T1000 (cell line): ENCODE data around the gene ROPN1L.
"Not testable (repeated sequence)": the region's sequence is repeated elsewhere in the genome, so short reads cannot be mapped to it uniquely, and the experiment has no call there.

Experiments
- DNase-seq: peaks from one replicate; lab custom pipeline; 2025; ENCODE audit warnings: mixed read lengths; lab: John Stamatoyannopoulos, UW

Gene ROPN1L

DNA sequence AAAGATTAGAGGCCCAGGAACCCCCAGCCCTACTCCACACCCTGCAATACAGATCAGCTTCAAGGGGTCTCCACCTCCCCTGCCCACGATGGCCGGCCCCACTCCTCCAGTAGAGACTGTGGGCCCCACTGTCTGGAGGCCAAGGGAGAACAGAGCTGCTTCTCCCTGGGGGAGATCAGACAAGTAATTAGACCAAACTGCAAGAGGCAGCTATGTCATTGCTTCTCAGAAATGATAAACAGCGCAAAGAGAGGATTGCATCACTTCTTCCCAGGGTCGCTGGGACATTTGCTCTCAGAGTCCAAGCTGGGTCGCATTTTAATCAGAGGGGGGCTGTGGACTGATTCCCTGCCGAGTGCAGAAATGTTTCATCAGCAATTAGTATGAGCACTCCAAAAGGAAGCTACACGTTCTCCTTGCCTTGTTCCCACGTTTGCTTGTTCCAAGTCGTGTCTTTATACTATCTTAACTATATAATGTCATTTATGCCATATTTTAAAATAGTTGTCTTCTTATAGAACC lies 59.9 kb downstream of the ROPN1L start:
- no peak for DNase-seq

DNA sequence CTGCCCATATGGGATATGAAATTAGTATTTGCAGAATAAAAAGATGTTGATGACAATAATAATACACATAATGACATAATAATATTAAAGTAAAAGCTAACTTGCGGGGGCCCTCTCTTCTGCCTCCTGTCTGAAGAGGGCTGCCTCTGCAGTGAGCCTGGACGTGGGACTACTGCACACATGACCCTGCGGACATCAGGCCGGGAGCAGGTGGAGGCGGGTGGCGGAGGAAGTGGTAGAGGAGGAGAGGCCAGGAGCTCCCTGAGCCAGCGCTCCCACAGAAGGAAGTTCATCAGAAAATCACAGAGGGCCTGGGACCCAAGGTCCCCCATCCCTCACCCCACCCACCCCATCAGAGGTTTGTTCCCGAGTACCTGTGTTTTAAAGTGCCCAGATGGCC lies 60.5 kb downstream of the ROPN1L start:
- DNase-seq = no peak

DNA sequence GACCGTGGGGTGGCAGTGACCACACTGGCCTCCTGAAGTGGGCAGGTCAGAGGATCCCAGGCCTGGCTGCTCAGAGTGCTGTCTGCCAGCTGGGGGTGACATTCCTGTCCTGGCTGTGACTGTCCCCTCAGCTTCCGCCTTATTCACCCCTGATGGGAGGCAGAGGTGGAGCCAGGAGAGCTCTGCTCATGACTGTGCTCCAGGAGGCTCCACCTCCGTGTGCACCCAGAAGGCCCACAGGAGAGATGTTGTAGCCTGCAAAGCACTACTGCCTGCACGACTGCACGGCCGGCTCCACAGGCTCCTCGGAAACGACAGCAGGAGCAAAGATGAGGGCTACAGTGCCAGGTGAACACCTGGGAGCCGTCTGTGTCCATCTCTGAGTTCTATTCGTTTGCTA lies 60.9 kb downstream of the ROPN1L start:
- no peak for DNase-seq

DNA sequence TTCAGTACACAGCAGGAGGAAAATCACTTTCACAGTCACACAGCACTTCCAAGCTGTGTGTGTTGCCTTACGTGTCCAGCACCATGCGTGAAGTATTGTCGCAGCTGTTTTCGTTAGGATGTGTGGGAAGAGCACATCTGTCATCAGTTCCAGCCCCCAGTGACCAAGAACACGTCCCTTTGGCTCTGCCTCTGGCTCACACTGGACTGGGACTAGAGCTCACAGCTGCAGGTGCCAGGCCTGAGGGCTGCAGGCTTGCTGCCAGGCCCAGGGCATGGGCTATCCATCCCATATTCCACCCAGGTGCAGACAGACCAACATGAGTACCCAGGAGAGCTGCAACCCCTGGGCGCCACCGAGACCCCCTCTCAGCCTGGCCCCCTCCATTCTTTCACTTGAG lies 61.6 kb downstream of the ROPN1L start:
- DNase-seq = no peak

DNA sequence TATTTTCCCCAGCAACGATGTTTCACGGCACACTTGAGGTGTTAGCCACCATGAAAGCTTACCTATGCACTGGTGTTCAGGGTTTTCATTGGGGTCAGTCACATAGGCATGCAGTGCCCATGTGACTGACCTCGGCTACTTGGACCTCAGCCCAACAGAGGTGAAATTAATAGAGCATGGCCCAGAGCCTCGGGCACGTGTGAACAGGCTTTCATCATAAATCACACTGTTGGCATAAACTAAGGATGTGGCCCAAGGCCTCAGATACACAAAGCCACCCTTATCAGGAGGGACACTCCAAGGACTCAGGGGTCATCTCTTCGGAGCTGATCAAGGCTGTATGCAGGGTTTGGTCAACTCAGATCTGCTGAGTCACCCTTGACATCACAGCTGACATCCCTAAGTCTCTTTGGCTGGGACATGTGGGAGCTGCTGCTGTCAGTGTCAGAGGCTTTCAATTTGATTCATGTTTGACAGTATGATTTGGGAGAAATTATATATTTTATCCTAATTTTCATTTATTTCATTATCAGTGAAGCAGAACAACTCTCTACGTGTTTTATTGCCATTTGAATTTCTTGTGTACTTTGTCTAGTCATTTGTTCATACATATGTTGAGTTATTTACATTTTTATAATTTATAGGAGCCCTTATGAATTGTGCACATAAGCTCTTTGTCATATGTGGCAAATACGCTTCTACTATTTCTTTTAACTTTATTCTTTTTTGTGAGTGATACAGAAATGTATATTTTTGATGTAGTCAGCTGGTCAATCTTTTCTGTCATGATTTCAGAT lies 62.5 kb downstream of the ROPN1L start:
- DNase-seq = no peak

- DNase-seq = no peak
These were observed 63.9 kb downstream of the ROPN1L start for GRCh38 chr5:10505517-10506095.

GRCh38 chr5:10506535-10506934 lies 64.9 kb downstream of the ROPN1L start:
- DNase-seq = no peak

- DNase-seq = peak; percentile 49
These were observed 66.0 kb downstream of the ROPN1L start for GRCh38 chr5:10507575-10508096.

DNA sequence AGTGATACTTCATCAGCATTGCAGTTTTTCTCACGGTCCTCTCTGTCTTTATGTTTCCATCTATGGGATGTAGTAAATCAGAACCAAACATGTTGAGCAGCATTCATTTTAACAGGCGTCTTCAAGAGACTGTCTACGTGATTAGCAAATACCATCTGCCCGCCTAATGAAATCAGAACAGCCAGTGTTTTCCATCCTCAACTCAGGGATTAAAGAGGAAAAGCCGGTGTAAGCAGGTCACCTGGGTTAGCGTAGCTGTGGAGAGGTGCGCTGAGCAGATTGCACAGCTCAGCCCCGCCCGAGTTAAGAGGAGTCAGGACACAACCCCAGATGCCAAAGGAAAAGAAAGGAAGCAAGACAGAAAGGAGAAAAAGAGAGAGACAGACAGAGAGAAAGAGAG lies 67.9 kb downstream of the ROPN1L start:
- no peak for DNase-seq

GRCh38 chr5:10511741-10512640 lies 70.3 kb downstream of the ROPN1L start:
- no peak for DNase-seq

DNA sequence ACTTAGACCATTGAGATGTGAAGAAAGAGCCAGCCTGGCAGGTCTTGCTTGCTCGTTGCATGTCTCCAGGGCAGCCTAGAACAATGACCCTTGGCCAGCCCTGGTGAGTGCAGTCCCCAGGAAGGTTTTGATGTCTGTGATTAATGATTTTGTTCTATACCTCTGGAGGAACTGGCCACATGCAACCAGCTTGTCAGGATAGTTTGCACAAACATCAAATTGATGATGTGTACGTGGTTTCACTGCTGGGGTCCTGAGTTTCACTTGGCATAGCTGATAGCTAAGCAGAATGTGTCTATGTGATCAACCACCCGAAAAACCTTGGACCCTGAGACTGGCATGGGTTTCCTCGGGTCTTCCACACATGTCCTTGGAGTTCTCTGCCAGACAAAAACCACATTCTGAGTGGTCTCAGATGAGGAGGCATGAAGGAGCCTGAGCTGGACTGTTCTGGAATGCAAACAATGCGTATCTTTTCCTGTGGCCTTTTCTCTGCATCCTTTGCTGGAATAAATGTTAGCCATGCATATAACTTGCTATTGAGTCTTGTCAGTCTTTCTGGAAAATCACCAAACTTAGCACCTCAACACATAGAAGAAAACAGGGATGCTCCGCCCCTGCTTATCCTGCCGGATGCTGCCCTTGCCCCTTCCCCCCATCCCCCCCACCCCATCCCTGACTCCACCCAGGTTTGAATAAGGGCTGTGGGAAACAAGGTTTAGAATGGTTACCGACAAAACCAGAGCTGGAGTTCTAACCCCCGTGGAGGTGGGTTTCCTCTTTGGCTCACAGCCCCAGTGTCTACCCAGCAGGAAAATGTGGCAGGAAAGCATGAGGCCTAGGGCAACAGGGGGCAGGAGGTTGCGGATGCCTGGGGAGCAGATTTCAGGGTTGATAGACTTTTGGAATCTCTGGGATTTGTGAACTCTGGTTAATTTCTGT lies 72.1 kb downstream of the ROPN1L start:
- DNase-seq = peak; percentile 10

DNA sequence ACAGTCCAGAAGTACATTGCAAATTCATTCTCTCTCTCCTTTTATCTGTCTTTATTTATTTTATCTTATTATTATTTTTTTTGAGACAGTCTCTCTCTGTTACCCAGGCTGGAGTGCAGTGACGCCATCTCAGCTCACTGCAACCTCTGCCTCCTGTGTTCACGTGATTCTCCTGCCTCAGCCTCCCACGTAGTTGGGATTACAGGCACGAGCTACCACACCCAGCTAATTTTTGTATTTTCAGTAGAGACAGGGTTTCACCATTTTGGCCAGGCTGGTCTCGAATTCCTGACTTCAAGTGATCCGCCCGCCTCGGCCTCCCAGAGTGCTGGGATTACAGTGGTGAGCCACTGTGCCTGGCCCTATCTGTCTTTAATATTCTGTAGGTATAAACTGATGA lies 72.9 kb downstream of the ROPN1L start:
- DNase-seq = not testable (repeated sequence)
